GM21576 (cell line): Measurements from ENCODE around the gene MKLN1.

ENCODE experiments used
- ATAC-seq: cut with Tn5 transposase; IDR thresholded peaks from one replicate; pipeline ENCODE4 v1.9.1; 2021; ENCODE audit warnings: mild to moderate bottlenecking, moderate library complexity; ENCODE audit not compliant: unreplicated experiment

MKLN1 gene

DNA sequence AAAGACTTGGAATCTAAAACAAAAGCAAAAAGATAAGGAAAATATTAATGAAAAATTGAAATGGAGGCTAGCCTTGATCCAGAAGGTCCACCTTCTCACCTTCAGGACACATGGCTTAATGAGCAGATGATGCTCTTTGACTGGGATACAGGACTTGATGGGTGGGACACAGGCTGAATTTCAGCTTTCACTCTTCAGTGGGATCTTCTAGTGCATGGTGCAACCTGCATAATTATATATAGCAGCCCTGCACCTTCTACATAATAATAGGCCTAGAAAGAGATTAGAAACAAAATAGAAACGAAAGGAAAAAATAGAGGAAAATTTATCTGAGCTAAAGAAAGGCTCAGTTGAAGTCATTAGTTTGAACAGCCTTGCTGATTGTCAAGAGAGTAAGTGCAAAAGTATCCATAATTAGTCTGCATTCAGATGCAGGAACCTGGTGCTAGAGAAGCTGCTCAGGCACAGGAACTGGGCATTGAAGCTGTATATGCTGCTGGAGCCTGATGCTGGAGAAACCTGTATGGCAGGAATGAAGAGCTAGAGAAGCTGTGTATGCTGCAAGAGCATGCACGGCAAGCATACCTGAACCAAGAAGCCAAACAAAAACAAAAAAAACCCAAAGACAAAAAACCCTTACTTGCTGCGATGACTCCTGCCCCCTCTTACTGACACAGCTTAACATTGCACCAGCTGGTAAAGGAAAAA, 19.4 kb downstream of the MKLN1 start:
- ATAC-seq: no peak

- ATAC-seq: no peak
These were observed 24.4 kb downstream of the MKLN1 start for GRCh38 chr7:131352032-131352431.

- no peak for ATAC-seq
These were observed 26.7 kb downstream of the MKLN1 start for GRCh38 chr7:131354390-131354789.

DNA sequence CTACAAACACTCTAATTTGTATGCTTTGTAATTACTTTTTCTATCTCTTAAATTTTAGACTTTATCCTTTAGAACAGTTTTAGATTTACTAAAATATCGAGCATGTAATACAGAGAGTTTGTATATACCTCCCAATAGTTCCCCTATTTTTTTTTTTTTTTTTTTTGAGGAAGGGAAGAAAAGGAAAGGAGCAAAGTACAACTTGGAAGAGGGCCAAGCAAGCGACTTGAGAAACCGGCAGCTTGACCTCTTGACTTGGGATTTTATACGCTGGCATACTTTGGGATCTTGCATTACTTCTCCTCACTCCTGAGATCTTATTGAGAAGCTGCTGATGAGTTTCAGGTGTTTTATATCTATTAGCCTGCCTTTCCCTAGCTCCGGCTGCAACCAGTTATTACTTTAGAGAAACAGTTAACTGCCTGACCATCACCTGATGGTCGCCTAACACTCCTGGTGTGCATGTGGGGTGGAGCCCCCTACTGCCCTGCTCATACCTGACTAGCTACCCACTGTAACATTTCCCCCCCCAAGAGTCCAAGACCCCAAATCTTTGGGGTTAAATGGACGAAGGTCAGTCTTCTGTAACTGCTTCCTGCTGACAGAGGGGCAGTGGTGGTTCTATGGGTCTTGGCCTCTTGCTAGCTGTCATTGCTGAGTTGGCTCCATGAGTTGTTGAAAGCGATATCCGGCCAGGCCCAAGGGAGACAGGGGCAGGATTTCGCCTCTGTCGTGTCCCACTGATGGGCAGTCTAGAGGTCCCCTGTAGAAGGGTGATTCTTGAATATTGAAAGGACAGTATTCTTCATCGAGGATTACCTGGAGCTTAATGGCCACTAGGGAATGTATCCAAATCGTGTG, 28.5 kb downstream of the MKLN1 start:
- no peak for ATAC-seq

DNA sequence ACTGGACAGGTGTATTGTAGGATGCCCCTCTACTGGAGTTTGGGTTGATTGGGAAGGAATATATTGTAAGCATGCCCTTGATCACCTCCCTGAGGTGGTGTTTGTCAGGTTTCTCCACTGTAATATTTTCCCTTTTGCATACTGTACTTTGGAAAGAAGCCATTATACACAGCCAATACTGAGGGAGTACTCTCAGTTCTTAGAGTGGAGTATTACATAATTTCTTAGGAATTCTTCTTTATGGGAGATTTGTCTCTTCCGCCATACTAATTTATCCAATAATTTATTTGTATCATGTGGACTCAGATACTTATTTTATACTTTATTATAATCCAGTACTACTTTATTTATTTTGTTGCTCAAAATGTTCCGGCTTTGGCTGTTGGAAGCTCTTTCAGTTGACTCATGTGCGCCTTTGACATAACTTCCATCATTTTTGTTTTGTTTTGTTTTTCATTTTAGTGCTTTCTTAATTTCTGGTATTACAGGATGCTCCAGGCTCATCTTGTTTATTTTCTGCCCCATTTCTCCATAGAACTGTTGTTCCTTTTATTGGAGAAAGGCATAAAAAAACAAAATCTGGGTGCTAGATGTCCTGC, 29.7 kb downstream of the MKLN1 start:
- ATAC-seq: no peak

DNA sequence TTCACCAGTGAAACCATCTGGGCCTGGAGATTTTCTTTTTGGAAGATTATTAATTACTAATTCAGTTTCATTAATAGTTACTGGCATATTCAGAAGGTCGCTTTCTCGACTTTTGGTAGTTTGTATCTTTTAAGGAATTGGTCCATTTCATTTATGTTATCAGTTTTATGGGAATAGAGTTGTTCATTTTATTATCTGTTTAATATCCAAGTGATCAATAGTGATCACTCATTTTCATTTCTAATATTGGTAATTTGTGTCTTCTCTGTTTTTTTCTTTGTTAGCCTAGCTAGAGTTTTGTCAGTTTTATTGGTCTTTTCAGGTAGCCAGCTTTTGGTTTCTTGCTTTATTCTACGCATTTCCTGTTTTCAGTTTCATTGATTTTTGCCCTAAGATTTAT, 31.0 kb downstream of the MKLN1 start:
- ATAC-seq: no peak

DNA sequence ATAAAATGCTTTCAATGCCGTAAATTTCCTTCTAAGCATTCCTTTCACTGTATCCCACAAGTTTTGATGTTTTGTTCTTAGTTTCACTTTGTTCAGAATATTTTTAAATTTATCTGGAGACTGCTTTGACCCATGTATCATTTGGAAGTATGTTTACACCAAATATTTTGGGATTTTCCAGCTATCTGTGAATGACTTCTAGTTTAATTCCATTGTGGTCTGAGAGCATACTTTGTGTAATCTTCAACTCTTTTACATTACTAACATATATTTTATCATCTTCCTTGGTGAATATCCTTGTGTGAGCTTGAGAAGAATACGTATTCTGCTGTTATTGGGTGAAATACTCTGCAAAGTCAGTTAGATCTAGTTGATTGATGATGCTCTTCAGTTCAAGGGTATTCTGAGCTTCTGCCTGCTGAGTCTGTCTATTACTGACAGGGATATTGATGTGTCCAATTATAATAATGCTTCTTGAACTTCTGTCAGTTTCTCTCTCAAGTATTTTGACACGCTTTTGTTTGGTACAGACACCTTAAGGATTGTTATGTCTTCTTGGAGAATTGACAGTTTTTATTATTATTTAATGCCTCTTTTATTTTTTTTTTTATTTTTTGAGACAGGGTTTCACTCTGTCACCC, 31.6 kb downstream of the MKLN1 start:
- no peak for ATAC-seq

GRCh38 chr7:131363719-131364118, 36.0 kb downstream of the MKLN1 start:
- ATAC-seq: no peak

GRCh38 chr7:131364767-131365344, 37.2 kb downstream of the MKLN1 start:
- ATAC-seq: no peak

DNA sequence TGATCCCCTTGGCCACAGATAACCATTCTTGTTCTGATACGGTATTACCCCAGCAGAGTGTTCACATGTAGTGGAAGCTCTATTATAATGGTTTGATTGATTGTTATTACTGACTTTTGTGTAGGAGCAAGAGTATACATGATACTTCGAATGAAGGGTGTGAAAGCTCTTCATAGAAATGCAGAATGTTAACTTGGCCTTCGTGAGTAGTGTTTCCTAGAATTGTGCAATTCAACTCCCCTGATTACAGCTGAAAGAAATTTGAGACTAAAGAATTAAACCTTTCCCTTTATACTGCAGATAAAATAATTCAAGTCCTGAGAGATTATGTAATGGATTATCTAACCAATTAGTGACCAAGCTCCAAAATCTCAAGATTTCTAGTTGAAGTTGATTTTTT, 38.2 kb downstream of the MKLN1 start:
- ATAC-seq: no peak

DNA sequence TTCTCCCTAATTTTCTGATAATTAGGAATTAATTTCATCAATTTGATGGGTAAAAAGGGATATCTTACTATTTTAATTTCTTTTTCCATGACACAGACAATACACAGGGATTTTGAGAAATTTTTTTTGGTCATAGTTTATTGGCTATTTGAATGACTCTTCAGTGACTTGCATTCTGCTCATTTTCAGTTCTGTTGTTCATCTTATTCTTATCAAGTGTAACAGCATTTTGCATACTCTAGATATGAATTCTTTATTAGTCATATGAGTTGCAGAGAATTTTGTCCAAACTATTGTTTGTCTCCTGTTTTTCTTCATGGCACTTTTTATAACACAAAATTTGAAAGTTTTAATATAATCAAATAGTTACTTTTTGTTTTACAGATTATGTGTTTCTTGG, 41.7 kb downstream of the MKLN1 start:
- ATAC-seq: no peak

DNA sequence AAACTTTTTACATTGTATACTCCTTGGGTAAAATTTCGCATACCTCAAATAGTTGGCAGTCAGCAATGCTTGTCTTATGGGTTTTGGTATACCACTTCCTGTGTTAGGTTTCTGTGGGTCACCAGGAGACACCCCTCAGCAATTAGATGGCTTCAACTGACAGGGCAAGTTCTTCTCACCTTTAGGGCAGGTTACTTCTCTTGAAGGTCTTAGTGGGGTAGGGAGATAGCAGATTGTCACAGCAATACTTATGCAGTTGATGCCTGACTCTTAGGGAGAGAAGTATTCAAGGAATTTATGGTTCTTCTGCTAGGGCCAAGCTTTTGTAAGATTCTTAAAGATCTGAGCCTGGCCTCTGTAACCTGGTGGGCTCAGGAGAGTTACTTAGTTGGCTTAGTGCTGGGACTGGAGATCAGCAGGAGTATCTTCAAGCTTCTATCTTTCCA, 42.9 kb downstream of the MKLN1 start:
- ATAC-seq: peak; percentile 93

DNA sequence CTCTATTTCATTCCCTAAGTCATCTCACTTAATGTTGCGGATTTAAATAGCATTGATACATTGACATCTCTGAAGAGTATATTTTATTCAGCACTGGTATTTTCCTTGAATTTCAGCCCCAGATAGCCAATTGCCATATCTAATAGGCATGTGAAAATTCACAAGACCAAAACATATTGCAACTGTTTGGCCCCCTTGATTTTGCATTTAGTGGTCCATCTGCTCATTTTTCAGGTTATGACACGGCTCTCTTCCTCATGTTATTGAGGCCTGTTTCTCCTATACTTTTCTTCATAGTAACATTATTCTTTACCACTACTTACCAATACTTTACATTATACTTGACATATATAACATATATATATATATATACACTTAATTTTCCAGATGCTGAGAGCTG, 43.7 kb downstream of the MKLN1 start:
- no peak for ATAC-seq

GRCh38 chr7:131372554-131372953, 44.9 kb downstream of the MKLN1 start:
- no peak for ATAC-seq

GRCh38 chr7:131374821-131375220, 47.1 kb downstream of the MKLN1 start:
- no peak for ATAC-seq

DNA sequence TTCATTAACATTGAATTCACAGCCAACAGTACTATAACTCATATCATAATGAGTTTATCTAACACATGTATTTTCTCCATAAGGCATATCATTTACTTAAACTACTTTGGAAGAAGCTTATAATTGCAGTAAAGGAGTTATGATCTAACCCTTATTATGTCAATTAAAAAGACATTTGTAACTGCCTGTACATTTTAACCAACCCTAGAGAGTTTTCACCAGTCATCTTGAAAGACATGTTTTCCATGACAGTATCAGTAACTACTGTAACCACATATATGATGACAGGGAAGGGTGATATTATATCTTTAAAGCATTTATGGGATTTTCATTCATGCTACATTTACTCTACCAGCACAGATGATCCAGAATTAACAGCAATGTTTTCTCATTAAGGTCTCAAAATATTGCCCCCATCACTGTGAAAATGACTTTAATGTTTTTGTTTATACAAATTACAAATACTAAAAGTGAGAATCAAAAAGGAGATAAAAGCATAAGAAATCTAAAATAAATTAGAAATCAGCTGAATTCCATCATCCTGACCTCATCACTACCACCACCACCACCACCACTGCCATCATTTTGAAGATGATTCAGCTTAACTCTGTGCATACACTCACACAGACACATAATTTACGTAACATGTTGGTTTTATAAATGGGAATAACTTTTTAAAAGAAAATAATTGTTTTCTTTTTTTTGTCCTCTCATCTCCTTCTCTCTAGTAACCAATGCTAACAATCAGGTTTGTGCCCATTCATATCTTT, 53.6 kb downstream of the MKLN1 start:
- no peak for ATAC-seq

DNA sequence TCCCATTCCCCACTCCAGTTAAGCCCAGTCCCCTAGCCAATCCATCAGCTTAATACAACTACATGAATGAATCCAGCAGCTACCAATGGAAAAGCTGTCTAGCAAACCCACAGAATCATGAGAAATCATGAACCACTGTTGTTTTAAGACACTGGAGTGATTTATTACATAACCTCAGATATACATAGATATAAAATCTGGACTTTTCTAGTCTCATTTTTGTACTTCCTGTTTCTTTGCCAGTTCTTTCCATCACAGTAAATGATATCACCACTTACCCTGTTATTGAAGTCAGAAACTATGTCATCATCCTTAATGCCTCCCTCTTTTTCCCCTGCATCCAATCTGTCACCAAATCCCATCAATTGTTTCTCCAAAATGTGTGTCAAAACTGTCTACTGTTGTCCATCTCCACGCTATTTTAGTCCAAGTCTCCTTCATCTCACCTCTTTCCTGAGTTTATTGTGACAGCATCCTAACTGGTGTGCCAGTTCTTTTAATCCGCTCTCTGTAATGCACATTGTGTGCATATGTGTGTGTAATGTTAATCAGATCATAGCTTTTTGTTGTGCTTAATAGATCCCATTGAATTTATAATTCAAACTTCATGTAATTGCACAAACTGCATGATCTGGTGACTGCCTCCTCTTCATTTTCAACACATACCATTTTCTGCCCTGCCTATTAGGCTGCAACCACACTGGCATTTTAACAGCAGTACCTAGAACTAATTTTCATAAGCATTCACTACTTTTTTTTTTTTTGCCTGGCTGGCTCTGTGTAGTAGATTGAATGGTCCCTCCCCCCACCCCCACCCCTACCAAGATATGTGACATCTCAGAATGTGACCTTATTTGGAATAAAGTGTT, 56.0 kb downstream of the MKLN1 start:
- ATAC-seq: no peak

DNA sequence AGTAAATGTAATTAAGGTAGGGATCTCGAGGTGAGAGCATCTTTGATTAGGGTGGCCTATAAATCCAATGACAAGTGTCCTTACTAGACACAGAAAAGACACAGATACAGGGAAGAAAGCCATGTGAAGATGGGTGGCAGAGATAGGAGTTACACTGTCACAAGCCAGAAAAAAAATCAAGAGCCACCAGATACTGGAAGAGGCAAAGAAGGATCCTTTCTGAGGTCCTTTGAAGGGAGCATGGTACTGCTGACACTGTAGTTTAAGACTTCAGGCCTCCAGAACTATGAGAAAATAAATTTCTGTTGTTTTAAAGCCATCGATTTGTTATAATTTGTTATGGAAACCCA, 56.6 kb downstream of the MKLN1 start:
- ATAC-seq: no peak

GRCh38 chr7:131385039-131385605, 57.4 kb downstream of the MKLN1 start:
- ATAC-seq: no peak
